DND-41 (cell line): ENCODE data around the gene KCTD3.

Source experiments
- ATAC-seq: fragments of 200-7000 bp; cut with Tn5 transposase; 3 replicates; pipeline ENCODE4 v1.9.1; 2021; ENCODE audit warnings: low read depth; ENCODE audit not compliant: insufficient read depth
- DNase-seq: peaks from one replicate; pipeline ENCODE4 v3.0.0-alpha.2; 2020
- H2AFZ ChIP-seq: 2 replicates; pipeline ENCODE4 v1.6.0; 2012; ENCODE audit warnings: low read depth, low read length
- H3K27ac ChIP-seq: 2 replicates; pipeline ENCODE4 v1.5.1; 2012; ENCODE audit warnings: low read length, inconsistent platforms
- H3K27me3 ChIP-seq: fragments of 200-600 bp; sonication (generic); 2 replicates; pipeline ENCODE4 v1.6.0; 2012; ENCODE audit warnings: low read length, mild to moderate bottlenecking, inconsistent platforms; ENCODE audit not compliant: insufficient read depth, poor library complexity
- H3K36me3 ChIP-seq: 2 replicates; pipeline ENCODE4 v1.5.1; 2012; ENCODE audit warnings: low read length, inconsistent platforms; ENCODE audit not compliant: insufficient read depth
- H3K4me1 ChIP-seq: 2 replicates; pipeline ENCODE4 v1.5.1; 2012; ENCODE audit warnings: mild to moderate bottlenecking, low read length; ENCODE audit not compliant: insufficient read depth
- H3K4me2 ChIP-seq: 2 replicates; pipeline ENCODE4 v1.6.0; 2012; ENCODE audit warnings: mild to moderate bottlenecking, moderate library complexity, low read length, inconsistent platforms; ENCODE audit not compliant: insufficient read depth
- H3K4me3 ChIP-seq, 2 experiments: fragments of 200-600 bp in 1 of 2; shearing (Covaris generic) in 1 of 2; 2 replicates each; pipeline ENCODE4 v1.5.1; 2012 to 2016; ENCODE audit warnings: inconsistent platforms in 2 of 2, low read length in 2 of 2, mild to moderate bottlenecking in 2 of 2, low read depth in 1 of 2, moderate library complexity in 1 of 2
- H3K79me2 ChIP-seq: 2 replicates; pipeline ENCODE4 v1.6.0; 2012; ENCODE audit warnings: low read length, inconsistent platforms; ENCODE audit not compliant: insufficient read depth
- H3K9ac ChIP-seq: 2 replicates; pipeline ENCODE4 v1.6.0; 2012; ENCODE audit warnings: low read depth, mild to moderate bottlenecking, inconsistent platforms, low read length, moderate library complexity
- H3K9me3 ChIP-seq: 2 replicates; pipeline ENCODE4 v1.5.1; 2012; ENCODE audit warnings: low read length, moderate library complexity, mild to moderate bottlenecking, inconsistent platforms; ENCODE audit not compliant: insufficient read depth, severe bottlenecking
- H4K20me1 ChIP-seq: 2 replicates; pipeline ENCODE4 v1.6.0; 2012; ENCODE audit warnings: low read length; ENCODE audit not compliant: insufficient read depth
- CTCF ChIP-seq: IDR thresholded peaks from 2 replicates; pipeline ENCODE4 v1.5.1; 2012; ENCODE audit warnings: borderline replicate concordance, low read length, moderate library complexity, mild to moderate bottlenecking; ENCODE audit not compliant: poor library complexity, severe bottlenecking; ENCODE audit errors: extremely low read depth
- EZH2 ChIP-seq: IDR thresholded peaks from 3 replicates; pipeline ENCODE4 v1.6.1; 2012; ENCODE audit warnings: borderline replicate concordance, low read depth, mild to moderate bottlenecking, moderate library complexity, low read length, inconsistent platforms; ENCODE audit not compliant: severe bottlenecking

Gene KCTD3

GRCh38 chr1:215650446-215651149 is 83.5 kb downstream of the KCTD3 start:
- H3K4me1 ChIP-seq, result no peaks in the 10 kb centered on the region
- no peaks in the 10 kb centered on the region for H3K27me3 ChIP-seq
- no peak for DNase-seq
- no peaks in the 10 kb centered on the region for H3K36me3 ChIP-seq
- H3K79me2 ChIP-seq, result no peaks in the 10 kb centered on the region
- H3K9ac ChIP-seq, result no peak overlapping the region
- H3K9me3 ChIP-seq, result no peaks in the 10 kb centered on the region
- no peaks in the 10 kb centered on the region for H4K20me1 ChIP-seq
- H3K27ac ChIP-seq, result no peak overlapping the region
- H3K4me3 ChIP-seq, result no peak overlapping the region
- no peak overlapping the region for H2AFZ ChIP-seq
- no peak overlapping the region for H3K4me2 ChIP-seq
- TF ChIP-seq EZH2 (no peak), CTCF (no peak)
- no peak for ATAC-seq

- no peaks in the 10 kb centered on the region for H3K79me2 ChIP-seq
- no peak for DNase-seq
- no peaks in the 10 kb centered on the region for H4K20me1 ChIP-seq
- ATAC-seq, result no peak
- H3K36me3 ChIP-seq, result no peaks in the 10 kb centered on the region
- no peaks in the 10 kb centered on the region for H3K27me3 ChIP-seq
- H3K9ac ChIP-seq, result no peak overlapping the region
- no peak overlapping the region for H3K4me3 ChIP-seq
- no peak overlapping the region for H3K4me2 ChIP-seq
- no peak overlapping the region for H3K27ac ChIP-seq
- H3K4me1 ChIP-seq, result no peaks in the 10 kb centered on the region
- no peak overlapping the region for H2AFZ ChIP-seq
- no peaks in the 10 kb centered on the region for H3K9me3 ChIP-seq
- TF ChIP-seq CTCF (no peak), EZH2 (no peak)
These were observed 84.8 kb downstream of the KCTD3 start for GRCh38 chr1:215651867-215652266.

- Histone ChIP-seq H3K4me2 (no peak overlapping the region), H3K4me3 (no peak overlapping the region), H3K79me2 (no peaks in the 10 kb centered on the region), H3K27me3 (no peaks in the 10 kb centered on the region), H4K20me1 (no peaks in the 10 kb centered on the region), H3K27ac (no peak overlapping the region), H3K9ac (no peak overlapping the region), H3K36me3 (no peaks in the 10 kb centered on the region), H2AFZ (no peak overlapping the region), H3K4me1 (no peaks in the 10 kb centered on the region), H3K9me3 (no peaks in the 10 kb centered on the region)
- TF ChIP-seq EZH2 (no peak), CTCF (no peak)
- DNase-seq (no peak), ATAC-seq (no peak)
These were observed 85.3 kb downstream of the KCTD3 start for GRCh38 chr1:215652371-215652770.
